ENCODE results near the gene ELP4.

ELP4 gene

DNA sequence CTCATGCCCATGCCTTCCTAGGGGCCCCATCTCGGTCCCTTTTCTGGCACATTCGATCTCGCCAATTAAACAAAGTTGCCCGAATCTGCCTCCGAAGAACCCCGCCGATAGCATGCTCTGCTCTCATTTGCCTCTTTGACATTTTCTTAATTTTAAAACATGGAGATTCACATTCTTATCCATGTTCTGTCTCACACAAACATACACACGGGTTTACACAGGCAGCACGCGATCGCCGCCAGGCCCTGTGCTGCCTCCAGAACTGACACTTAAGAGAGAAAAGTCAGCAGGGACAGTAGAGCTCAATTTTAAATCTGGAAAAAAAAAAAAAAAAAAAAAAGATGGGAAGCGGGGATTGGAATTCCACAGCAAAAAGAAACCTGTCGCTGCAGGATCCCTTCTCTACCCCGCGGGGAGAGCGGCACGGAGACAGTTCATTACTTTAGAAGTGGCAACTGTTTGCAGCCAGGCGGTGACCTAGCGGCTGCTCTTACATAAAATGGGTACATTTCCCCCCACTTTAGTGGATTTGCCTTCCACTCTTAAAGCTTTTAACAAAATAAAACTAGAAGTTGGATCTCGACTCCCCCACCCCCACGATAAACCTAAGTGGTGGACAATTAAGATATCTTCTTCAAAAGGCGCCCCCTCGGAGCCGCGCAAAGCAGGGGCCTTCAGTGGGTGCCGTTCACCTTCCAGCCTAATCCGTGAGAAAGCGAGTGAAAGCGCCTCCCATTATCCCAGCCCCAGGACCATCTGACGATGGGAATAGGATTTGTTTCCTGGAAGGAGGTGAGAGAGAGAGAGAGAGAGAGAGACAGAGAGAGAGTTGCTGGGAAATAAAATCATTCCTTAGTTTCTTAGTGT lies 287.9 kb downstream of the ELP4 start:
- DNase-seq (ENCODE audit: insufficient read length, low spot score) (no peak), FAIRE-seq (no peak)

DNA sequence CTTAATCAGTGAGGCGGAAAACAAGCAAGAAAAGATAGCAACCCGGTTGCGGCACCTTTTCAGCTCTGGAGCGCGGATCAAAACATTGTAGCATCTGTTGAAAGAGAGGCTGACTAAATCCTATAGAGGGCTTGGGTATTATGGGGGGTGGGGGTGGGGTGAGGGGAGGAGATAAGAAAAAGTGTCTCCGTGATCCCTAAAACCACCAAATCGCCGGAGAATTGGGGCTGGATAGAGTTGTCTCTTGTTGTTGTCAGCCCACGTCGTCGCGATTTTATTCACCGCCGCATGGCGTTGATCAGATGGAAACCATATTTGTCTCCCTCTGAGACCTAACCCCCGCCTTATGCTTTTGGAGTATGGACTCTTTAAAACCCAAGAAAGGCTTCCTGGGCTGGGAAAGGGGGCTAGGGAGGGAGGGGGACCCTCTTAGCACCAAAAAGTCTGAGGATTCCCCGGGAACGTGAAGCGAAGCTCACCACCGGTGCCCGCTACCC lies 288.5 kb downstream of the ELP4 start:
- no peak for FAIRE-seq

DNA sequence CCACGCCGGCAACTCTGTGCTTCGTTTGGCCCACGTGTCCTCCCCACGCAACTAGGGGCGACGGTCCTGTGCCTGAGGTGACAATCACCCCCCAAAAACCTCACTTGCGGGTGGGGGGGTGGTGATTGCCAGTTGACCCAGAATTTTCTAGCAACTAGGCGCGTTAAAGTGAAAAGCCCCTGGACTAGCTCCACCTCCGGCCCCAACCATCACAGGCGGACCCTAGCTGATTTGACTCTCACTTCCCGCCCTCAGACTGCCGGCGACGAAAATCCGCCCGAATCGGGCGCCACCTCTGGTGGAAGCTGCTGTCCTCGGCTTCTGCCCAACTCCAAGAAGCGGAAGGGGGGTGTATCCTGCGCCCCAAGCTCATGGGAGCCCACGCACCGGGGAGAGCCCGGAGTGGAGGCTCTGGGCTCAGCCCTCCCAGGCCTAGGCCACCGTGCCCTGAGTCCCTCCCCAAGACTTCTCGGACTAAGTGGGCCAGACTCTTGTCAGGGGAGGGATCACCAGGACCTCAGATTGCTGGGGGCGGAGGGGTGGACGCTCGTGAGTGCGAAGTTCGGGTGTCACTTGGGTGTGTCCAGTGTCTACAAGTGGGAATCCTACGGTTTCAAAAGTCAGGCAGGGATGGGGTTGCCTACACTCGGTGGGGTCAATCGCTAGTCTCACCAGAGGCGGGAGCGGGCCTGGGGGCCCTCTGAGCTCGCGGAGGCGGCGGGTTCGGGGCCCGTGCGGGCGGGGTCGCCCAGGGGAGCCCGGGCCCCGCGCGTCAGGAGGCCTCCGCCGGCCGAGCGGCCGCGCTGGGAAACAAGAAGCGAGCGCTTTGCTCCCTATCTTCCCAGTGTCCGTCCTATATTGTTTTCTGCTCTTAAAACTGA lies 289.2 kb downstream of the ELP4 start:
- no peak for DNase-seq (ENCODE audit: insufficient read length, low spot score)
- no peak for FAIRE-seq

More for the DNA sequence above, 288.5 kb downstream of the ELP4 start:
- no peak for DNase-seq (ENCODE audit: insufficient read length, low spot score)

DNA sequence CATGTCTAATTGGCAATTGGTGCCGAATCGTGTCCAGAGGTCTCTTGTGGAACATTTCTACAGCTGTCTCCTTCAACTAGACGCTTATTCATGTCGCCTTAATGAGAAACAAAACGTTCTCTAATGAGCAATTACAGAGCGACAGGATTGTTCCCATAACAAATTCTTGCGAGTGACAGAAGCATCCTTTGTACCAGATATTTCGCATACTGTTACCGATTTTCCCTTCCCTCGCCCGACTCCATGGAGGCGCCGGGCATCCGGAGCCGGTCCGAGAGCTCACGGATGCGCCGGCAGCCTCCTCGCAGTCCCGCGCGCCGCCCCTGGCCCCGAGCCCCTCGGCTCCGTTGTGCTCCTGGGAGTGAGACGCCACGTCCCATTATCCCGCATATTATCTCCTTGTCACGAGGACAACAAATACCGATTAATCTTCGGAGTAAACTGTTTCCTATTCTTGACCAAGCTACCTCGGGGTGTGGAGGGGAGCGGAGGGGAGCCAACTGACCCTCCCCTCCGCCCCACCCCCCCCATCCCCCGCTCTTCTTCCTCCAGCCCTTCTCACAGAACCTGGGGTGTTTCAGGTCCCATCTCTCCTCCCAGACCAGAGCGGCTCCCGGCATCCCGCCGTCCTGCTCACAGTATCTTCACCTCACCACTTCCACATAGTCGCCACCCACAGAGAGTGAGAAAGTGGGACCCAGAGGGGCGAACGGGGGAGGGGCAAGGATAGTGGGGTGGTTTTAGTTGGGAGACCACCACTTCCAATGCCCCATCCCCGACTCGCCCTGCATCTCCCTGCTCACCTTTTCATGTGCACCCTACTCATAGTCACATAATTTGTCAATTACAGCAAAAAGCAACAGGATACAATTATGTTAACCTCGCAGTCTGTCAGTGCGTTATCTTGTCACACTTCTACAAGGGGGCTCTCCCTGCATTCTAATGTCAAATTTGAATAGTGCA lies 290.1 kb downstream of the ELP4 start:
- FAIRE-seq, result peak; percentile 31
- DNase-seq (ENCODE audit: insufficient read length, low spot score), result no peak

DNA sequence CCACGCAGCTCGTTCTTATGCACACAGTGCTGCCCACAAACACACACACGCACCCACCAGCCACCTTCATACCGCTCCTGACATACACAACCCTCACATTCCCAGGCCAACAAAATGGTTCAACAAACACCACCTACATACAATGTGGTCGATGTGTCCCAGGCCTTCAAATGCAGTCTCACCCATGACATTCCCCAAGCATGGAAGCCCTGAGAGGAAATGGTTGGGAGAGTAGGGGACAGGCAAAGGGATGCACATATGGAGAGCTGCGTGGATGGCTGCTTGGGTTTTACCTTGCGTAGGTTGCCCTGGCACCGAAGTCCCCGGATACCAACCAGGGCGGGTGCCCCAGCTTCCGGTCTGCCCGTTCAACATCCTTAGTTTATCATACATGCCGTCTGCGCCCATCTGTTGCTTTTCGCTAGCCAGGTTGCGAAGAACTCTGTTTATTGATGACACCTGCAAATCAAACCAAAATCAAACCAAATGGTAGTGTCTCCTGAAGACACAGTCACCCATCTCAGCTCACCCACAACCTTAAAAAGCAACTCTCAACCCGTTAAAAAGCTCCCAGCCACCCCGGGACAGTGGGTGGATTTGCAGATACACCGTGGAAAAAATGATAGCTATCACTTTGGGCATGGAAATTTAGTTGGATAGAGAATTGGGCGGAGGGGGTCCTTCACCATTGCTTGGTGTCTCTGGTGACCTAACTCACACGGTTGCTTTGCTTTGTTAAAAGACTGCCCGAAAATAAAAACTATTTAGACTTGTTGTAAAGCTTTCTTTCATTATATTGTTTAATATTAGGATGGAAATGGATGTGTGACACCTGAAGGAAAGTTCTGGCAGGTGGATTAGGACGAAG lies 291.1 kb downstream of the ELP4 start:
- FAIRE-seq (no peak), DNase-seq (ENCODE audit: insufficient read length, low spot score) (no peak)

DNA sequence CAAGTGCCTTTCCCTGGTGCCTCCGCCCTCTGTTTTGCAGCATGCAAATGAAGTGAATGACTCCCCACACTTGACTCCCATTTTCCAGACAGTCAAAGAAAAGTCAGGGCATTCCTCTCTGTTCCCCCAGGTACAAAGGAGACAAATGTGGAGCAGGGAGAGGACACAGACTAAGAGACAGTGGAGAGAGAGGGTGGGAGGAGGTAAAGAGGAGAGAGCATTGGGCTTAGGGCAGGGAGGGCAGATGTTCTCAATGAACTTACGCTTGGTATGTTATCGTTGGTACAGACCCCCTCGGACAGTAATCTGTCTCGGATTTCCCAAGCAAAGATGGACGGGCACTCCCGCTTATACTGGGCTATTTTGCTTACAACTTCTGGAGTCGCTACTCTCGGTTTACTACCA lies 291.7 kb downstream of the ELP4 start:
- FAIRE-seq (no peak), DNase-seq (ENCODE audit: insufficient read length, low spot score) (no peak)

DNA sequence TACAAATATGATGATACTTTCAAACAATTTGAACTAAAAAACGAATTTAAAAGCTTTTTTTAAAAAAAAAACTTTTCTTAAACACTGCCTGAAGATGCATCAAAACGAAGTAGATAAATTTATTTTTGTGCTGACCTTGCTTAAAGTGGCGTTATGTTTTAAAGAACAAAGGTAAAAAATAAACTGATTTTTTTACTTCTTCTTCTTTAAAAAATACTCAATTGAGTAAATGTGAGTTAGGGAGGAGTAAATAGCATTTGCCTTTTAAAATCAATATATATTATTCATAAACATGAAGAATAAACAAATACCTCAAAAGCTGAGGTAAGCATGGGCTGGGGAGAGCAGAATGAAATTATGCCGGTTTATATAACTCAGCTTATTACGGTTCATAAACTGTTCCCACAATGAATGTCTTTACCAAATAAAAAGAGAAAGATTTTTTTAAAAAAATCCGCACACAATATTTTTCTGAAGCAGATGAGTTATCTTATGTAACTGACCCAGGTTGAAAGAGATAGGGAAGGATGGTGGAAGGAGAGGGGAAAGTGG lies 292.5 kb downstream of the ELP4 start:
- FAIRE-seq (no peak), DNase-seq (ENCODE audit: insufficient read length, low spot score) (no peak)

DNA sequence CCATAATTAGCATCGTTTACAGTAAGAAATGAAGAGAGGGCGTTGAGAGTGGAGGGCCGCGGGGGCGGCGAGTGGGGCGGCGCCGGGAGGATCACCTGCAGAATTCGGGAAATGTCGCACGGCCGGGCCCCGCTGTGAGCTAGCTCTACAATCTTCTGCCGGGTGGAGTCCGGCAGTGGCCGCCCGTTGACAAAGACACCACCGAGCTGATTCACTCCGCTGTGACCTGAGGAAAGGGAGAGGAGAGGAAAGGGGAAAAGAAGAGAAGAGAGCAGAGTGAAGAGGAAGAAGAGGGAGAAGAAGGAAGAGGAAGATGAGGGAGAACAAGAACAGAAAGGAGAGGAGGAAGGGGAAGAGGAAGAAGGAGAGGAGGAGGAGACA lies 293.0 kb downstream of the ELP4 start:
- FAIRE-seq (no peak), DNase-seq (ENCODE audit: insufficient read length, low spot score) (no peak)

DNA sequence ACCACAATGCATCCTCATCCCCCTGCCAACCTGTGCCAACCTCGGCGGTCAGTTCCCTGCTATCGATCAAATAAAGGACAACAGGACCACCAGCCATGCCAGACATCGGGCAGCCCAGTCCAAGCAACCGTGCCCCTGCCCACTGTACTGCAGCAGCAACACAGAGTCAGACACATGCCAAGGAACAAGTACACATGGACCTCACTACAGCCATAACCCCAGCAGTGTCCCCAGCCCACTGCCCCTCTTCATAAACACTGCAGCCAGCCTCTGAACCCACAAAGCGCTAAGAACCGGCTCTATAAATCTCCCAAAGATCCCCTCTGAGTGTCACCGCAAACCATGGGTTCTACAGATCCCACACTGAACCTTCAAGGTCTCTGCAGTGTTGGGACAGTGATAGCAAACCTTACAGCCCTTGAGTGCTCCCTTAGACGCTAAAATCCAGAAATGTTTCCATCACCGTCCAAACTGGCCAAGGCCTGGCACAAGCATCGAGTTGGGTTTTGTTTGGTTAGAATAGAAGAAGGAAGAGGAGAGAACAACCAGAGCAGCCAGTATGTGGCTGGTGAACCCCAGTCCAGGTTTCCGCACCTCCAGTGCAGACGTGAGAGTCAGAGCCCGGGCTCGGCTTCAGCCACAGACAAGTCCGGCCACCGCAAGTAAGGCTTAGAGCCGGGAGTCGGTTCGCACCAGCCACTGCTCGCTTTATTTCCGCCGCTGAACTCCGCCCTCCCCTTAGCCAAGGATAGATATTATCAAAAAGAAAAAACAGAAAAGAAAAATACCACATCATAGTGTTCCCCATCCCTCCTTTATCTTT lies 293.6 kb downstream of the ELP4 start:
- DNase-seq (ENCODE audit: insufficient read length, low spot score), result no peak

DNA sequence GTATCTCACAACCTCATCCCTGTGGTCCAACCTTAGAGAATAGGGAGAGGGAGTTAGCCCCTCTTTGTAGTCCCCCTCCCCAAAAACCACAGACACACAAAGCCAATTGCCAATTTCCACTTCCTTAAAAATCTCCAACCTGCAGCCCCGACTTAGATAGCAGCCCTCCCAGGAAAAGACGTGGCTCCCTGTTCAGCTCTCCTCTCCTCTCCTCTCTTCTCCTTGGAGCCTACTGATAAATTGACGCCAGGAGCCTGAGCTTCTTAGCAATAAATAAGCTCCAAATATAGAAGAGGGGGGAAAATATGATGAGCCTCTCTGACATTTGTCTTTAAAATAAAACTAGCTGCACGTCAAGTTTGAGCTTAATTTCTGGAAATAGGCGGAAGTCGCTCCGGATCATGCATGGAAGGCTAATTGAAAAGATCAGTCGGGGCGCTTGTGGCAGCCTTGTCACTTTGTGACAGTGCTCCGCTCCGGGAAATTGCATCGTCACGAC lies 294.3 kb downstream of the ELP4 start:
- no peak for DNase-seq (ENCODE audit: insufficient read length, low spot score)
- FAIRE-seq, result no peak

More for the DNA sequence above, 293.6 kb downstream of the ELP4 start:
- FAIRE-seq, result no peak

DNA sequence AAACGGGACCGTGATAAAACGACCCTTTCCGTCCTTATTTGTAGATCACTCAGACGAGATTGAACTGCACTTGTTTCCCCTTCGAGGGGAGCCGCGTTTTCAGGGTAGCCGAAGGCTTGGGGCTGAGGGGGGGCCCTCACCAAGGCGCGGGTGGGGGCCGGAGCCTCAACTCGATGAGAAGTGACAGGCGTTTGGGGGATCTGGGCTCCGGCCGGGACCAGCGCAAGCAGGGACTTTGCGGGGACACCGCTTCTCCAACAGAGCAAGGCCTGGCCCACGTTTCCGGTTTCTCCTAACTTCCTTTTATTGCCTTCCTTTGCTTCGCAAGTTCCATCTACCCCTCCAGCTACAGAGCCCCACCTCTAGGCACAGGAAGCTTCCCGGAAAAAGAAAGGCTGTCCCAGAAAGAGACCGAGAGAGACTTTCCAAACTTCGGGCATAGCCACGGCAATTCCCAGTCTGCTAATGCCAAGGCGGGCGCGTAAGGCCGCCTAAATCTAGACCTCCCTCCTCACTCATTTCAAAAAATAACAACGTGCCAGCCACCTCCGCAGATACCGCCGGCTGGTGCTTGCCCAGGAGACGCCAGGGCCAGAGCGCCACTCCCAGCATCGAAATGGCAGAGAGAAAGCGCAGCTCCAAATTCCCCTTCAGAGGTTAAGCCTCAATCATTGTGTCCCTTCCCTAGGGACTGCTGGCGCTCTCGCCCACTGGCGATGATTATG lies 294.9 kb downstream of the ELP4 start:
- FAIRE-seq (no peak), DNase-seq (ENCODE audit: insufficient read length, low spot score) (no peak)

DNA sequence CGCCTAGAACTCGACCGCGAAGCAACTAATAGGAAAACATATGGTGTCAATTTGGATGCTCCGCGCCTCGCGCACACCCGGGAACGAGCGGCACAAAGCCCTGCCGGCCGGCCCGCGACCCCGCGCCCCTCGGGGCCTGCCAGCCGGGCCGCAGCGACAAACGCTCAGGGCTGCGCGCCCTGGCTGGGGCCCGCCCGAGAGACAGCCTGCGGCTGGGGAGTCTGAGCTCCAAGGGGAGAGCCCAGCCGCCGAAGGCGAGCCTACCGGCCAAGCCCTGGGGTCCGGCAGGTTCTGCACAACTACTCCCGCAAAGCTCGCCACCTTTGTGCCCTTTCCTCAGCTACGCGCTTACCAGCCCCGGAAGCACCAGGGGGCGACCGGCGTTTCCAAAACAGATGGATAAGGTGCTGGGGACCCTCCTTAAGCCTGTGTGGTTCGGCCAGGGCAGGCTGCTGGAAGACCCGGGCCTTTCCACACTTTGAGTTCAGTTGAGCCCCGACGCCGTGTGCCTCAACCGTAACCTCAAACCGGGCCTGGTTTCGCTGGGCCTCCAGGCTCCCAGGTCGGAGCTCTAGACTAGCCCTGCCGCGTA lies 295.6 kb downstream of the ELP4 start:
- FAIRE-seq (no peak), DNase-seq (ENCODE audit: insufficient read length, low spot score) (no peak)

DNA sequence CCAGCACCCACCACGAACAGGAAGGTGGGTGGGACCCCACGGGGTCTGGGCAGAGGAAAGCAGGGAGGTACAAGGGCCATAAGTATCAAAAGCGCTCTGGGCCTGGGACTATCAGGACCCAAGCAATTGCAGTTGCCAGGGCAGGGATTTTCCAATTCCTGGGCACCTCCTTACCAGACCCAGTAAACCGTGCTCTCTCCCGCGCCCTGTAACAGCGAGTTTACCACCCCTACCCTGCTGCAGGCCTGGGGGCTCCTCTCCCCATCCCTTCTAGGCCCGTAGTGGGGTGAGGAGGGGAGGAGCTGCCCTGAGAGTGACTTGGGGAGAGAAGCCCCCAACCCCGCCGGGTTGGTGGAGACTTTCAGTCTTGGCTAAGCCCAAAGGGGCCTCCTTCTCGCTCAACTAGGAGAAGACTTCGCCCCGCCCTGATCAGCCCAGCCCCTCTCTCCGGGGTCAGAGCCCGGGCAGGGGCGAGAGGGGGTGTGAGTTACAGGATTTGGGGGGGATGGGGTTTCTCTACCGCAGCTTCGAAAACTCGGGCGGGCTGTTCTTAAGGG lies 296.1 kb downstream of the ELP4 start:
- no peak for DNase-seq (ENCODE audit: insufficient read length, low spot score)
- FAIRE-seq, result no peak

DNA sequence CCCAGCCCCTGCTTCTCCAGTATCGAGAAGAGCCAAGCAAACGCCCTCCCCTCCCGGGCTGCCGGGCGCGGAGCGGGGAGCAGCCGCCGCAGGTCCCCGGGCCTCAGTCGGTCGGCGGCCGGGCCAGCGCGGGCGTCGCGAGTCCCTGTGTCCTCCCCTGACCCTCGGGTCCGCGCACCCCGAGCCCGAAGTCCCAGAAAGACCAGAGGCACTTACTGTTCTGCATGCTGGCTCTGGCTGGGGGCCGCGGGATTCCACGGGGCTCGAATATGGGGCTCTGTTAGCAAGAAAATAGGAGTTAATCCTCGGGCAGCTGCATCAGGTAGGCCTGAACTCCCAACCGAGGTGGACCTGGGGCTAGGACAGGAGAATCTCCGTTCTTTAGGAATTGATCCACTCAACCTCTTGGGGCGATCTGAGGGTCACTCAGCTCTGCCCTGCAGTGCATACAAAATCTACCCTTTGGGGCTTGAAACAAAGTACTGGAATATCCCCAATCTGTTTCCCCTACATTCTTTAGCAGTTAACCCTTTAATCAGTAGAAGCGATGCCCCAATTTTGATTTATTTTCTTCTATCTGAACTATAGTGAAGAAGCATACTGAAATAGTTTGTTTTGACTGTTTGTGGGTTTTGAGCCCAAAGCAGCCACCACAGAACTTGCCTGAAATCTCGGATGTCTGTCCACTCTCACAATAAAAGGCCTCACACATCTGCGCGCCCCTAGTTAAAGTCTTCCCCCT lies 296.8 kb downstream of the ELP4 start:
- DNase-seq (ENCODE audit: insufficient read length, low spot score), result no peak
- FAIRE-seq, result no peak

DNA sequence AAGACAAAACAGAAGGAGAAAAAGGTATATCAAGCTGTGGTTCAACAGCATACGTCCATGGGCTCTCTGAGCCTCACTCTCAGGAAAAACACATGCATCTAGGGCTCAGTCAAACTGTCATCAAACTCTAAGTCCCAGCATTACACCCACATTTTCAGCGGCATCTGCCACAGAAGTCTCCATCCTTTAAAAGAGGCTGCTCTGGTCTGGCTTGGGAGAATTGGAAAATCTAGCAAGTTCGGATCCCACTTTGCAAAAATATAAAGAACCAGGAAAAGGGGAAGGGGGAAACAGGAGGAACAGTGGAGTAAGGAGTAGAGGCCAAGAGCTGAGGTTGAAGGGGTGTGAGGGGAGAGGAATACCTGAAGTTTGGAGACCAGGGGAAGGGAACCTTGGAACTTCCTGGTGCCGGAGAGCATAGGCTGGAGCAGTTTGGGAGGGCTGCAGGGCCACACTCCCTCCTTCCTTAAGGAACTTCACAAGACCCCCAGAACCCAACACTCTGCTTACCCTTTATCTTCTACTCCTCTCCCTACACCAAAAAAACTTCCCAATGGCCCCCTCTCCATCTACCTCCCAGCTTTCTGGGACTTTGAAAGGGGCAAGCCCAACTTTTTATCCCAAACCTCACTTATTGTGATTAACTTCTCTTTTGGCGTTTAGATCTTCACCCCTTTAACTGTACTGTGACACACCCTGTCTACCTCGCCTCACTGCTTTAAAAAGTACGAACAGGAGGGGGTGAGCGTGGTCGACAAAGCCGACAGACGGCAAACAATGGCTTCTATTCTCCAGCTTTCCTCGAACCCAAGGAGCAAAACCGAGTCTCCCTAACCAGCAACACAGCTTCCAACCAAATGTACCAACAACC lies 297.6 kb downstream of the ELP4 start:
- FAIRE-seq (no peak), DNase-seq (ENCODE audit: insufficient read length, low spot score) (no peak)

All from GM19239 (cell line).